ENCODE measurements around the gene LGALS1. TPM values are rescaled to one million over a fixed set of nuclear protein-coding genes. Genes with fewer than 3 reads are reported as not detected.

The LGALS1 gene
- total RNA-seq, 1 donor from 2014 or later: 1,816 TPM

- Histone ChIP-seq H3K27me3 (ENCODE audit: control insufficient read depth, insufficient read depth, low read length) (no peaks in the 10 kb centered on the region), H3K36me3 (ENCODE audit: control insufficient read depth, insufficient read depth, low read length) (peaks cover 8% of the 10 kb centered on the region), H3K4me3 (ENCODE audit: low read depth, low read length) (no peak overlapping the region)
- FAIRE-seq (no peak), DNase-seq (ENCODE audit: low read depth) (no peak)
- TF ChIP-seq, protein P1, sequence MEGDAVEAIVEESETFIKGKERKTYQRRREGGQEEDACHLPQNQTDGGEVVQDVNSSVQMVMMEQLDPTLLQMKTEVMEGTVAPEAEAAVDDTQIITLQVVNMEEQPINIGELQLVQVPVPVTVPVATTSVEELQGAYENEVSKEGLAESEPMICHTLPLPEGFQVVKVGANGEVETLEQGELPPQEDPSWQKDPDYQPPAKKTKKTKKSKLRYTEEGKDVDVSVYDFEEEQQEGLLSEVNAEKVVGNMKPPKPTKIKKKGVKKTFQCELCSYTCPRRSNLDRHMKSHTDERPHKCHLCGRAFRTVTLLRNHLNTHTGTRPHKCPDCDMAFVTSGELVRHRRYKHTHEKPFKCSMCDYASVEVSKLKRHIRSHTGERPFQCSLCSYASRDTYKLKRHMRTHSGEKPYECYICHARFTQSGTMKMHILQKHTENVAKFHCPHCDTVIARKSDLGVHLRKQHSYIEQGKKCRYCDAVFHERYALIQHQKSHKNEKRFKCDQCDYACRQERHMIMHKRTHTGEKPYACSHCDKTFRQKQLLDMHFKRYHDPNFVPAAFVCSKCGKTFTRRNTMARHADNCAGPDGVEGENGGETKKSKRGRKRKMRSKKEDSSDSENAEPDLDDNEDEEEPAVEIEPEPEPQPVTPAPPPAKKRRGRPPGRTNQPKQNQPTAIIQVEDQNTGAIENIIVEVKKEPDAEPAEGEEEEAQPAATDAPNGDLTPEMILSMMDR (IDR thresholded peaks at IDR 0.05; ENCODE audit: insufficient read depth, low read length, severe bottlenecking): no peak
Observed at GRCh38 chr22:37632174-37633088, 43.0 kb upstream of the LGALS1 start.

DNA sequence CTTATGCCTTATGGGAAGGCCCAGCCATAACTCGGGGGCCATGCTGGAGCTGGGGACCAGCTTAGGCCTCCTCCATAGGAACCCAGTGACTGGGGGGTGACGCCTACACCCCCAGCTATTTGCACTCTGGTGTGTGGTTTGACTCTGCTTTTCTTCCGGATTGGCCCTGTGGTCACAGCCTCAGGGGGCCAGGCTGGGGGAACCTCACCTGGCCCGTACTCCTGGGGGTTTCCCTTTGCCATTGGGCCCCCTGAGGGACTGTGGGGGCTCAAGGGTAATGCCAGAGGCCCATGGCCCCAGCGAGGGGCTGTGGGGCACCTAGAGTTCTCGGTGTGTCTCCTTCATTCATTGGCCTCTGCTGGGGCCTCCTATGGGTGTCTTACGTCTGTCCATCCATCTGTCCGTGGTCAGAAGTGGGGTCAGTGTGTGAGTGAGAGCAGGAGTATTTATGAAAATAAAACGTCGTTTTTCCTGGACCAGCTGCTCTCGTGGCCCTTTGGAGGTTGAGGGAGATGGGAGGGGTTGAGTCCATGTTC, 42.3 kb upstream of the LGALS1 start:
- no peaks in the 10 kb centered on the region for H3K27me3 ChIP-seq (ENCODE audit: control insufficient read depth, insufficient read depth, low read length)
- TF ChIP-seq, protein P1 (IDR thresholded peaks at IDR 0.05; ENCODE audit: insufficient read depth, low read length, severe bottlenecking): no peak
- FAIRE-seq (no peak), DNase-seq (ENCODE audit: low read depth) (no peak)
- no peak overlapping the region for H3K4me3 ChIP-seq (ENCODE audit: low read depth, low read length)
- H3K36me3 ChIP-seq (ENCODE audit: control insufficient read depth, insufficient read depth, low read length): peaks cover 6% of the 10 kb centered on the region

DNA sequence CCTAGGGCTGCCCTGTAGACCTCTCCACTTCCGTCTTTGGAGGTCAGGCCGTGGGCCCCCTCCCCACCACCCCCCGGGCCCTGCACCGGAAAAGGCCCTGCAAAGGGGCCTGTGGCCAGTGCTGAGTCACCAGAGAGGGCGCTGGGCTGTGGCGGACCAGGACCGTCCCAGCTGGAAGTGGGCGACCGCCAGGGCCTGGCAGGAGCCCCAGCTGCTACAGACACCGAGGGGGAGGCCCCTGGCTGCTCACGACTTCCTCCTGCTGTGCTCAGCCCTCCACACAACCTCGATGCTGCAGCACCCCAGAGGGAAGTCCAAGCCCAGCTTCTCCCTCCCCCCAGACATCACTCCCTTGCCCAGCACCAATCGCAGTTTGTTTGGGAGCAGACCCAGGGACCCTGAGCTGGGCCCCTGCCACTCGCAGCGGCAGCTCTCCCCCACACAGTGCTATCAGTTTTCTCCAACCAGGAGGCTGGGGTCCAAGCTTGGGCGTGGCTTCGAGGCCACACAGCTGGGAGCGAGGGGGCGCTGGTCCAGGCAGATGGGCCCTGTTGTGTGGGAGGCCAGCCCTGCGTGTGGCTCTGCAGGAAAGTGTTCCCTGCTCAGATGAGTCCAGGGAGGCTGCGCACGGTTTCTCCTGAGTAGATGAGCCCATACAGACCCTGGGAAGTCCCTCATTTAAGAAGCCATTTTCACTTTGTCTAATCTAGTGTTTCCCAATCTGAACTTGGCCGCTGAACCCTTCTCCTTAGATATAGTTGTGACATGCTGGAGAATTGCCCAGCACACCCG, 41.6 kb upstream of the LGALS1 start:
- TF ChIP-seq, protein P1 (IDR thresholded peaks at IDR 0.05; ENCODE audit: insufficient read depth, low read length, severe bottlenecking): no peak
- Histone ChIP-seq H3K4me3 (ENCODE audit: low read depth, low read length) (no peak overlapping the region), H3K36me3 (ENCODE audit: control insufficient read depth, insufficient read depth, low read length) (peaks cover 6% of the 10 kb centered on the region), H3K27me3 (ENCODE audit: control insufficient read depth, insufficient read depth, low read length) (no peaks in the 10 kb centered on the region)
- FAIRE-seq (no peak), DNase-seq (ENCODE audit: low read depth) (no peak)

GRCh38 chr22:37634417-37634924, 41.0 kb upstream of the LGALS1 start:
- no peaks in the 10 kb centered on the region for H3K27me3 ChIP-seq (ENCODE audit: control insufficient read depth, insufficient read depth, low read length)
- H3K4me3 ChIP-seq (ENCODE audit: low read depth, low read length): no peak overlapping the region
- TF ChIP-seq, protein P1 (IDR thresholded peaks at IDR 0.05; ENCODE audit: insufficient read depth, low read length, severe bottlenecking): peak; percentile 22
- FAIRE-seq: no peak
- no peak for DNase-seq (ENCODE audit: low read depth)
- H3K36me3 ChIP-seq (ENCODE audit: control insufficient read depth, insufficient read depth, low read length): peaks cover 6% of the 10 kb centered on the region

DNA sequence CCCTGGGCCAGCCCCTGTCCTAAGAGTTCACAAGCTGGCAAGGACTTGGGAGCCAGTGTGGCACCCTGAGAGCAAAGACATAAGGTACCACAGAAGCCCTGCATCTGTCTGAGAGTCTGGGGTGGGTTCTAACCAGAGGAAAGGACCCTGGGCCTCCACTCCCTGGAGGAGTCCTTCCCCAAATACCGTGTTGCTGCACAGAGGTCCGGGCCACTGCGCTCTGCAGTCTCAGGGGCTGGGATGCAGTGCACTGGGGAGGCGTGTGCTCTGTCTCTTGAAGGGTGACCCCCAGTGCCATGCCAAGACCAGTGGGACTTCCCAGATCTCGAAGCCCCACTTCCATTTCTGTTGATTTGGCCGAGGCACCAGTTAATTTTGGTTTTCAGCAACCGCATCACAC, 40.3 kb upstream of the LGALS1 start:
- TF ChIP-seq, protein P1 (IDR thresholded peaks at IDR 0.05; ENCODE audit: insufficient read depth, low read length, severe bottlenecking): no peak
- DNase-seq (ENCODE audit: low read depth) (no peak), FAIRE-seq (no peak)
- peaks cover 6% of the 10 kb centered on the region for H3K36me3 ChIP-seq (ENCODE audit: control insufficient read depth, insufficient read depth, low read length)
- H3K27me3 ChIP-seq (ENCODE audit: control insufficient read depth, insufficient read depth, low read length): no peaks in the 10 kb centered on the region
- no peak overlapping the region for H3K4me3 ChIP-seq (ENCODE audit: low read depth, low read length)
